Islet precursor cell (in vitro differentiated cells): ENCODE results near the gene OR51B4.
"Not testable (repeated sequence)": the region's sequence is repeated elsewhere in the genome, so short reads cannot be mapped to it uniquely, and the experiment has no call there.

Source experiments
- DNase-seq: peaks from one replicate; pipeline ENCODE4 v3.0.0-alpha.2; 2018

The OR51B4 gene

GRCh38 chr11:5272395-5273017 is 29.2 kb downstream of the OR51B4 start:
- DNase-seq = no peak

- no peak for DNase-seq
Observed at GRCh38 chr11:5269715-5270147, 32.0 kb downstream of the OR51B4 start, which contains the start of gene HBE1. HBE1 (minus strand) TSS chr11:5269945; CDS start chr11:5269890, 55 bp downstream.

- no peak for DNase-seq
Observed at GRCh38 chr11:5267033-5267563, 34.6 kb downstream of the OR51B4 start.

GRCh38 chr11:5266609-5267008 is 35.1 kb downstream of the OR51B4 start:
- DNase-seq = no peak

GRCh38 chr11:5265832-5266231 is 35.9 kb downstream of the OR51B4 start:
- DNase-seq = no peak

- DNase-seq = peak; percentile 87
Observed at GRCh38 chr11:5258543-5259262, 43.0 kb downstream of the OR51B4 start.

GRCh38 chr11:5257296-5257695 is 44.5 kb downstream of the OR51B4 start:
- DNase-seq = no peak

- DNase-seq = not testable (repeated sequence)
Observed at GRCh38 chr11:5254646-5255413, 46.9 kb downstream of the OR51B4 start, which contains the start of gene HBG2. HBG2 (minus strand) TSS chr11:5254781; CDS start chr11:5254728, 53 bp downstream.

- not testable (repeated sequence) for DNase-seq
Observed at GRCh38 chr11:5254023-5254422, 47.7 kb downstream of the OR51B4 start.

- not testable (repeated sequence) for DNase-seq
Observed at GRCh38 chr11:5253440-5253839, 48.3 kb downstream of the OR51B4 start.

- no peak for DNase-seq
Observed at GRCh38 chr11:5252919-5253265, 48.9 kb downstream of the OR51B4 start.

GRCh38 chr11:5252192-5252918 is 49.4 kb downstream of the OR51B4 start:
- DNase-seq = no peak

GRCh38 chr11:5251746-5252145 is 50.0 kb downstream of the OR51B4 start:
- no peak for DNase-seq
